Measurements from ENCODE around the gene YAF2. TPM values are rescaled to one million over a fixed set of nuclear protein-coding genes. Genes with fewer than 3 reads are reported as not detected.
A peak's percentile ranks its signal among the peaks of the same experiment; 100 is the strongest.

YAF2 gene
- total RNA-seq, 1 donor: 10.5 TPM

DNA sequence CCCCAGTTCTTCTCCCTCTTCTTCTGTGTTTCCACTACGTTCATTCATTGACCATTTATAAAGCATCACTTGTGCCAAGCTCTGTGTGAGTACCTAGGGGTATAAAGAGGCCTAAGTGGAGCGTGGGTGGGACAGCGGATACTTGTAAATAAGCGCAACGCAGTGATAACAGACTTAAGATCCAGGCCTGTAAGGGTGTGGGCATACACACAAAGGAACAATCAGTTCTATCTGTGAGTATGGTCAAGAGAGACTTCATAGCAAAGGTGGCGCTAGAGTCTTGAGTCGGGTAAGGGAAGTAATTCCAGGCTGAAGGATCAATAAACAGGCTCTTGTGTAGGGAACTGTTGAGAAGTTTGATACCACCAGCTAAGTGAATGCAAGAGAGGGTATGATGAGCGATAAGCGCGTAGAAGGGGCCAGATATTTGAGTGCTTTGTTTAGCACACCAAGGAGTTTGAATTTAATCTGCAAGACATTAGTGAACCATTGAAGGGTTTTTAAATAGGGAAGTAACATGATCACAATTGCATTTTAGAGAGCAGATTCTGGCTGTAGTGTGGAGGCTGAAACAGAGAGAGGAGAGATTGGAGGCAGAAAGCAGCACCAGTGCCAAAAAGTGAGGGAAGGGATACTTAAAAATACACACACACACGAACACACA lies 92.4 kb downstream of the YAF2 start:
- DNase-seq (ENCODE audit: low read depth in 2 of 3, low spot score in 2 of 3): no peak

DNA sequence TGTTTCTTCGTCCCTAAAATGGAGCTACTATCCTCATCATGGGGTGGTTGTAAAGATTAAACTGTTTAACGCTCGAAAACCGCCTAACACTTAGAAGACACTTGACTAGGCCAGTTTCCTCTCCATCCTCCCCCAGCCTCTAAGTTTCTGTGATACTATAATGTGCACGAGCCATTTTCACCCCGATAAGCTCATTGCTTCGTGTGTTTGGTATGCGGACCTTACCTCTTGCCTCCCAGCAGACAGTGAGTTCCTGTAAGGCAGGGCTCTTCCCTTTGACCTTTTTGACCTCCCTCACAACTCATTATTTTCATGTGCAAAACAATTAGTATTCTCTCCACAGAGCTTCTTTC lies 92.9 kb downstream of the YAF2 start:
- DNase-seq (ENCODE audit: low read depth in 2 of 3, low spot score in 2 of 3): no peak

DNA sequence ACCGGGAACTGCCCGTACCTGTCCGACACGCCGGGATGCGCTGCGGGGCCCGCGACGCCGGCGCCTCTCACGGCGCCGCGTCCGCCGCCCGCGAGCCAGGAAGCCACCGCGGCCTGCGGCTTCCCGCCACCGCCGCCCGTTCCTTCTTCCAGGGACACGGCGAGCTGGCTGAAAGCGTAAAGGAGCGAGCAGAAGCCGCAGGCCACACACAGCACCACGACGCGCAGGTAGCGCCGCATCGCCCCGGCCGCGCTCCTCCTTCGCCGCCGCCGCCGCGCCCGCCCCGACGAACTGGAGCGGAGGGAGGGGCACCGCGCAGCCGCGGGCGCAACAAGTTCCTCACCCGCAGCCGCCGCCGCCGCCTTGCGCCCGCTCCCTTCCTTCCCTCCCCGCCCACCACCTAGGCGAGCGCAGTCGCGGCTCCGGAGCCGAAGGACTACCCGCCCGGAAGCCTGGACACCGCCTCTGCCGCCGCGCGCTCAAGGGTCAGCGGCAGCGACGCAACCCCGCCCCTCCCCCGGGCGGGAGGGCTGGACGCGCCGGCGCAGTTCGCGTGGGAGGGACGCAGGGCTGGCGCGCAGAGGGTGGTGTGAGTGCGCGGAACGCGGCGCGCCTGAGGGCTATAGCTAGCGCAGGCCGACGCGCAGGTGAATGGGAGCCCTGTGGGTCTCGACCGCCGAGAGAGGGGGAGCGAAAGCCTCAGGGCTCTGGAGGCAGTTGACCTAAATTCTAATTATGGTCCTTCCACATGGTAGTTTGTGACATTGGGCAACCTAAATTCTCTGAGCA lies 93.4 kb downstream of the YAF2 start, which contains the start of gene GXYLT1:
GXYLT1 (minus strand) TSS at position 467 of the 789 bp plus-strand sequence; CDS start at position 239, 228 bp downstream.
- peak; percentile 66 to 82 (median 82) for DNase-seq (ENCODE audit: low read depth in 2 of 3, low spot score in 2 of 3)

DNA sequence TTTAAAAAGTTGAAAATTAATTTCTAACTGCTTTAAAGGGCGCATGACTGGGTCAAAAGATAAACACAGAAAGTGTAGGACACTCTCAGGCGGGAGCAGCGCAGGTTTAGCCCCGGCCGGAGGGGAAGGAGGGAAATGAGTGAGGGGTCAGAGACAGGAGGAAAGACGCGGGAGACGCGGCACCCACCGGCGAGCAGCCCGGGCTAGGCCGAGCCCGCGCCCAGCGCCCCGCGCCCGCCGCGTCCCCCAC lies 94.0 kb downstream of the YAF2 start:
- DNase-seq (ENCODE audit: low read depth in 2 of 3, low spot score in 2 of 3): no peak

GRCh38 chr12:42143452-42144157 lies 94.4 kb downstream of the YAF2 start:
- DNase-seq (ENCODE audit: low read depth in 2 of 3, low spot score in 2 of 3): peak in 1 of 3 donors; percentile 46

- DNase-seq (ENCODE audit: low read depth in 2 of 3, low spot score in 2 of 3): peak in 1 of 3 donors; percentile 7
Observed at GRCh38 chr12:42141981-42142606, 96.0 kb downstream of the YAF2 start.

DNA sequence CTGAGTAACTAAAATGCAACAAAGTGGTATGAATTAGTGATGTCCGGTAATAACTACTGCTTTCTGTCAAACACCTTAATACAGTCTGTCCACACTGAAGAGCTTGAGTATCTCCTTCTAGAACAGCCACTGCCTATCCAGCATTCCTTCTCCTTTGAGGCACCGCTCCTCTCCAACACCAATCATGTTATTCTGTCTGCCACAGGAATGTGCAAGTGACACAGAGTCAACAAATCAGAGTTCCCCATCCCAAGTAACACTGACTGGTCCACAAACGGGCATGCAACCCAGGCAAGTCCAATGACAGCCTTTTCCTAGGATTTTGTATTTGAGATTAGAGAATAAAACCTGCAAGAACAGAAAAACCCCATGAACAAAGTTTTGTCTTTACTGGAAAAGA lies 97.1 kb downstream of the YAF2 start:
- DNase-seq (ENCODE audit: low read depth in 2 of 3, low spot score in 2 of 3): no peak

- DNase-seq (ENCODE audit: low read depth in 2 of 3, low spot score in 2 of 3): no peak
Observed at GRCh38 chr12:42135259-42135814, 102.7 kb downstream of the YAF2 start.

DNA sequence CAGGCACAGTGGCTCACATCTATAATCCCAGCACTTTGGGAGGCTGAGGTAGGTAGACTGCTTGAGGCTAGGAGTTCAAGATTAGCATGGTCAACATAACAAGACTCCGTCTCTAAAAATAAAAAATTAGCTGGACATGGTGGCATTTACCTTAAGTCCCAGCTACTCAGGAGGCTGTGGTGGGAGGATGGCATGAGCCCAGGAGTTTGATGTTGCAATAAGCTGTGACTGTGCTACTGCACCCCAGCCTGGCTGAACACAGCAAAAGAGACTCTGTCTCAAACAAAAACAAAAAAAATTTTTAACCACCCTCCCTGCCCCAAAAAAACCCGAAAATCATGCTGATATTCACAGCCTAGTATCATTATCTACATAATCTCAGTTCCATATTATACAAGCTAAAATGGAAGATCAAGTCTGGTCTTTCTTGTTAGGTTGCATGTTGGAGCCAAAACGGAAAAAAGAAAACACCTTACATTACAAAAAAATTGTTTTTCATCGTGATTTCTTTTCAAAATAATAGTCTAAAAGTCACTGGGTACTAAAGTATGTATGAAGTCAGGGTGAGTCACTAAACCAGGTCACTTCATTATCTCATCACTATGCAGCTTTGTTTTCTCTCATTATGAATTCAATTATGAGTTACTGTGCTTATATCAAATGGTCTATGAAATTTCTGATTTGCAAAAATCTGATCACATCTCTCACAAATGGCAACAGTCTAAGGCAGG lies 107.2 kb downstream of the YAF2 start:
- DNase-seq (ENCODE audit: low read depth in 2 of 3, low spot score in 2 of 3): no peak

DNA sequence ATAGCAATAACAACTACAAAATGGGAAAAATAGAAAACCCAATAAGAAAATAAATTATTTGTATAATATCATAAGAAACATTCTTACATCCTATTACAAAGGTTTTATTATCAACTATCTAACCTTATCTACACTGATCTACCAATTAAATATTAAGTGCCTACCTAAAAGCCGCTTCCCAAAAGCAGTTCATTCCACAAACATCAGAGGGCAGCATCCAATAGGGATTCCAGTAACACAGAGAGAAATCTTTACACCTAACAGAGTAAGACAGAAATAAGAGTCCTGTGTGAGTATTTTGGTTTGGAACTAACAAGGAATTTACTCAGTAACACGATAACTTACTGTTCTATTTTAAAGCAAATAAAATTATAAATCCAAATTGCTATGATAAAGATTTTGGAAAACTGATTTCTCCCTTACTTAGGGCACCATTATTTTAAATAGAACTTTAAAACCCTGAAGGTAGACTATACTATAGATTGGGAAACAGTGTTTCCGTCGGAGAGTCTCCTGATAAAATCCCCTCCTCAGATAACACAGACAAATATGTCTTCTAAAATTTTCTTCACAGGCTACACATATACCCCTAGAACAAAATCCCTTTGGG lies 108.3 kb downstream of the YAF2 start:
- DNase-seq (ENCODE audit: low read depth in 2 of 3, low spot score in 2 of 3): peak in 2 of 3 donors; percentile 56 to 81

GRCh38 chr12:42128888-42129287 lies 109.2 kb downstream of the YAF2 start:
- DNase-seq (ENCODE audit: low read depth in 2 of 3, low spot score in 2 of 3): no peak

- DNase-seq (ENCODE audit: low read depth in 2 of 3, low spot score in 2 of 3): no peak
Observed at GRCh38 chr12:42128327-42128726, 109.7 kb downstream of the YAF2 start.

DNA sequence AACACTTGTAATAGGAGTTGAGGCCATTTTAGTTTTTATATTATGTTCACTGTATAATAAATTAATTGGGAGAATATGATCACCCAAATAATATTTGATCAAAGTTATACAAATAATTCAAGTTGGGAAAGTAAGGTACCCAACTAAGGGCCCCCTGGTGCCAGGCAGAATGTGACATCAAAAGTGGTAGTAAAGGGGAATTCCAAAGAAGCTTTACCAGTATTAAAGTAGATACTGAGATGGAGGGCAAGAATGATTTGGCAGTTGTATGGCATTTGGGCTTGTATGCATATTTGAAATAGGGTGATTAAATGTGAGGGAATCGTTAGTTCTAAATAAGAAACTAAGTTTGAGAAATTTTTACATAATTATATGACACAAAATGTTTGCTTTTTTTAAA lies 111.1 kb downstream of the YAF2 start:
- no peak for DNase-seq (ENCODE audit: low read depth in 2 of 3, low spot score in 2 of 3)

DNA sequence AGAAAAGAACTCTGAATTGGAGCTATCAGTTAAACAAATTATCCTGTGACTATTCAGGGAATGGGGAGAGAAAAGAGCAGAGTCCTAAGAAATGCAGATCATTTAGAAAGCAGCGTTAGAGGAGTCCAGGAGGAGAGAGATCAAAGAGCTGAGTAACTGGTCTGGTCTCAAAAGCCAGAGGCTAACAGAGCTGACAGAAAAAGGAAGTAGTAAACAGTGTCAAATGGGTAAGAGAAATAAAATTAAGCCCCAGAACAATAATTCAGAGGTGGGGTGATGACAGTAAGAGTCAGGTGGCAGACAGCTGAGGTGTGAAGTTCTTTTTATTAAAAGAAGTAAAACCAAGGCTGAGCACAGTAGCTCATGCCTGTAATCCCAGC lies 112.7 kb downstream of the YAF2 start:
- peak in 1 of 3 donors; percentile 32 for DNase-seq (ENCODE audit: low read depth in 2 of 3, low spot score in 2 of 3)

- DNase-seq (ENCODE audit: low read depth in 2 of 3, low spot score in 2 of 3): no peak
Observed at GRCh38 chr12:42124764-42125387, 113.2 kb downstream of the YAF2 start.

DNA sequence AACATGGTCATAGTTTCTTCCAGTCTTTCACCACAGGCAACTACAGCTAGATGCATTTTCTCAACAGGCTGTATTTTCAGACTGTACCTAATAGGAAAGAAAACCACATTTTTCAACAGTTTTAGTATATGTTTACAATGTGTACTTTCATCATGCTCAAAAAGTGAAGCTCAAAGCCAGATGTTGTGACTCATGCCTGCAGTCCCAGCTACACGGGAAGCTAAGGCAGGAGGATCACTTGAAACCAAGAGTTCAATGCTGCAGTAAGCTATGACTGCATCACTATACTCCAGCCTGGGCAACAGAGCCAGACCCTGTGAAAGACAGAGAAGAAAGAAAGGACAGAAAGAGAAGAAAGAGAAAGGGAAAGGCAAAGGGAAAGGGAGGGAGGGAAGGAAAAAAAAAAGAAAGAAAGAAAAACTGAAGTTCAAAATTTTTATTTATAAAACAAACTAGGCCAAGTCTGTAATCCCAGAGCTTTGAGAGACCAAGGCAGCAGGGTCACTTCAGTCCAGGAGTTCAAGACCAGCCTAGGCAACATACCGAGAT lies 118.9 kb downstream of the YAF2 start:
- no peak for DNase-seq (ENCODE audit: low read depth in 2 of 3, low spot score in 2 of 3)

GRCh38 chr12:42118136-42118879 lies 119.7 kb downstream of the YAF2 start:
- no peak for DNase-seq (ENCODE audit: low read depth in 2 of 3, low spot score in 2 of 3)

GRCh38 chr12:42109031-42109430 lies 129.0 kb downstream of the YAF2 start:
- DNase-seq (ENCODE audit: low read depth in 2 of 3, low spot score in 2 of 3): no peak
